Mucosa of descending colon (tissue), 3 donors: ENCODE results near the gene NANOS2. TPM values are rescaled to one million over a fixed set of nuclear protein-coding genes. Genes with fewer than 3 reads are reported as not detected.

Source experiments
- ATAC-seq: fragments of 200-7000 bp; cut with Tn5 transposase; one replicate; pipeline ENCODE4 v1.9.1; 2020; ENCODE audit warnings: mild to moderate bottlenecking, moderate library complexity
- DNase-seq, 3 donors: peaks; one replicate each; pipeline ENCODE4 v3.0.0-alpha.2; 2020
- H3K36me3 ChIP-seq: fragments of 200-600 bp; one replicate; pipeline ENCODE4 v1.8.0; 2021; ENCODE audit warnings: low read depth, mild to moderate bottlenecking
- H3K4me1 ChIP-seq: fragments of 200-600 bp; one replicate; pipeline ENCODE4 v1.8.0; 2021; ENCODE audit warnings: low read depth, mild to moderate bottlenecking
- H3K4me3 ChIP-seq: fragments of 200-600 bp; one replicate; pipeline ENCODE4 v1.8.0; 2021; ENCODE audit warnings: mild to moderate bottlenecking
- H3K9me3 ChIP-seq: fragments of 200-600 bp; one replicate; pipeline ENCODE4 v1.8.0; 2021; ENCODE audit warnings: mild to moderate bottlenecking
- intact Hi-C, 2 donors: fragments of 100-400 bp; cut with DNase I in 1 of 2; cut with micrococcal nuclease in 1 of 2; formaldehyde crosslinking; loops; one replicate each; pipeline versions ENCODE4 v1.11.0 to v1.11.1; 2022; cut with DNase I, micrococcal nuclease
- total RNA-seq, 3 donors: library from RNA; stranded (reverse); fragmentation: NEBNext Ultra II Directional in 2 of 3; extraction: Animal tissue kit (Norgen Biotek cat#: 25700) in 2 of 3; gene quantifications; one replicate each; pipeline versions ENCODE4 v1.2.1 to v1.2.4, GENCODE V29; 2021 to 2023
- TF ChIP-seq, protein P1 (sequence below): fragments of 200-600 bp; IDR thresholded peaks from one replicate; pipeline ENCODE4 v1.8.0; 2022; ENCODE audit warnings: antibody characterized with exemption, mild to moderate bottlenecking
- donor health status: DM: no; HTN: no; CAD: no; lungs with moderate emphysema.
- donor health status: DM: no; HTN: no; CAD: no.
- donor health status: DM: no; HTN: yes; CAD: no.

Gene NANOS2
- total RNA-seq, 3 donors from 2014 or later, result not detected

DNA sequence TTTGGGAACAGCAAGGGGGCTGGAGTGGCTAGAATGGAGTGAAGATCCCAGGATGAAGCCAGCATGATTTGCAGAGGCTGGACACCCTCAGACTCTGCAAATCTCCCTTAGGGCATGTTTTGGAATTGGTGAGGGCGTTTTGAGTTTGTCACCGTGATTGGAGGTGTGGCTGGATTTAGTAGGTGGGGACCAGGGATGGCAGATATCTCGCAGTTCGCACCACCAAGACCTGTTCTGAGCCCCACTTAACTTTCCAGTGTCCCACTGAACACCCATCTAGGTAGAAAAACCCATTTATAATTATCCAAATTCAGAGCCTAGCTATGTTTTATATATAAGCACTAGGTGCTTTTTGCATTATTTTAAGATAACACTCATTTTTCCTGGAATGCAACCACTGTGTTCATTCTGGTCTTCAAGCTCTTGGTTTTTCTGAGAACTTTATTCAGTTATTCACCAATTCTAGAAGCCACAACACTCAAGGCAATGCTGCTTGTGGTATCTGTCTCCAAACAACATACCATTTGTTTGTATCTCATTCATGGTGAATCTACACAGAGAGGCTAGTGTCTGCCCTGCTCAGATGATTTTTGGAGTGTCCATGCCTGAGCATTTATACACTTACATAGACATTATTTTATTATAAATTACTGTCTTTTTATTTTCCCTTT, 3.0 kb upstream of the NANOS2 start:
- DNase-seq (no peak), ATAC-seq (no peak)
- Histone ChIP-seq H3K4me3 (no peak overlapping the region), H3K4me1 (no peaks in the 10 kb centered on the region), H3K36me3 (no peaks in the 10 kb centered on the region), H3K9me3 (no peaks in the 10 kb centered on the region)
- TF ChIP-seq, protein P1, sequence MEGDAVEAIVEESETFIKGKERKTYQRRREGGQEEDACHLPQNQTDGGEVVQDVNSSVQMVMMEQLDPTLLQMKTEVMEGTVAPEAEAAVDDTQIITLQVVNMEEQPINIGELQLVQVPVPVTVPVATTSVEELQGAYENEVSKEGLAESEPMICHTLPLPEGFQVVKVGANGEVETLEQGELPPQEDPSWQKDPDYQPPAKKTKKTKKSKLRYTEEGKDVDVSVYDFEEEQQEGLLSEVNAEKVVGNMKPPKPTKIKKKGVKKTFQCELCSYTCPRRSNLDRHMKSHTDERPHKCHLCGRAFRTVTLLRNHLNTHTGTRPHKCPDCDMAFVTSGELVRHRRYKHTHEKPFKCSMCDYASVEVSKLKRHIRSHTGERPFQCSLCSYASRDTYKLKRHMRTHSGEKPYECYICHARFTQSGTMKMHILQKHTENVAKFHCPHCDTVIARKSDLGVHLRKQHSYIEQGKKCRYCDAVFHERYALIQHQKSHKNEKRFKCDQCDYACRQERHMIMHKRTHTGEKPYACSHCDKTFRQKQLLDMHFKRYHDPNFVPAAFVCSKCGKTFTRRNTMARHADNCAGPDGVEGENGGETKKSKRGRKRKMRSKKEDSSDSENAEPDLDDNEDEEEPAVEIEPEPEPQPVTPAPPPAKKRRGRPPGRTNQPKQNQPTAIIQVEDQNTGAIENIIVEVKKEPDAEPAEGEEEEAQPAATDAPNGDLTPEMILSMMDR, result no peak
- intact Hi-C loops, result no loop called here

DNA sequence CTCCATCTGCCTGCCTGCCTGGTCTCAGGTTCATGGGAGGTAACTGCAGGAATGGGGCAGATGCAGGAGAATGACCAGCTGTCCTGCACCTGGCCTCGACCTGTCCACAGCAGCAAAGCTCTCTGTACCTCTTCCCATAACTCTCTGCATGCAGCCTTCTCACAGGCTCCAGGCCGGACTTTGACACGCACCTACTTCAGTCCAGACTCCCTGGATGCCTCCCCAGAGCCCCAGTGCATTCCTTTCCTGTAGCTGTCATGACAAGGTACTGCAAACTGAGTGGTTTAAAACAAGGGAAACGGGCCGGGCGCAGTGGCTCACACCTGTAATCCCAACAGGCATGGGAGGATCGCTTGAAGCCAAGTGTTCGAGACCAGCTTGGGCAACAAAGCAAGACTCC, 3.3 kb downstream of the NANOS2 start:
- Histone ChIP-seq H3K4me1 (no peaks in the 10 kb centered on the region), H3K9me3 (no peaks in the 10 kb centered on the region), H3K36me3 (no peaks in the 10 kb centered on the region), H3K4me3 (no peak overlapping the region)
- TF ChIP-seq, protein P1, result no peak
- no peak for ATAC-seq
- DNase-seq, result no peak
- intact Hi-C loops, result no loop called here

DNA sequence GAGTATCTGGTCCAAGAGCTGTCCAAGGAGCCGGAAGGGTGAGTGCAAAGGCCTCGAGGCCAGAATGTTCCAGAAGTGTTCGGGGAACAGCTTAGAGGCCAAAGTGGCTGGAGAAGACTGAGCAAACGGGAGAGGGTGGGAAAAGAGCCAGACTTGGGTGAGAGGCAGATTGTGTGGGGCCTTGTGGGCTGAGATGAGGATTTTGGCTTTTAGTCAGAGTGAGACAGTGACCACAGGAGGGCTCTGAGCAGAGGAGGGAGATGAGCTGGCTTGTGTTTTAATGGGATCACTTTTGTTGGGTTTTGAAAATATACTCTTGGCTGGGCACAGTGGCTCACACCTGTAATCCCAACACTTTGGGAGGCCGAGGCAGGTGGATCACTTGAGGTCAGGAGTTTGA, 5.6 kb downstream of the NANOS2 start:
- intact Hi-C loops, result no loop called here
- Histone ChIP-seq H3K9me3 (no peaks in the 10 kb centered on the region), H3K36me3 (no peaks in the 10 kb centered on the region), H3K4me1 (no peaks in the 10 kb centered on the region), H3K4me3 (no peak overlapping the region)
- ATAC-seq (no peak), DNase-seq (no peak)
- TF ChIP-seq, protein P1, result no peak

DNA sequence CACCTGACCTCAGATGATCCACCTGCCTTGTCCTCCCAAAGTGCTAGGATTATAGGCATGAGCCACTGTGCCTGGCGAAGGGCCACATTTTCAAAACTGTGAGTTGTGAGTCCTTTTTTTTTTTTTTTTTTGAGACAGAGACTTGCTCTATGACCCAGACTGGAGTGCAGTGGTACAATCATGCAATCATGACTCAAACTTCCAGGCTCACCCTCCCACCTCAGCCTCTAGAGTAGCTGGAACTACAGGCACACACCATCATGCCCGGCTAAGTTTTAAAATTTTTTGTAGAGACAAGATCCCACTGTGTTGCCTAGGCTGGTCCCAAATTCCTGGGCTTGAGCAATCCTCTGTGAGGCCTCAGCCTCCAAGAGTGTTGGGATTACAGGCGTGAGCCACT, 8.4 kb downstream of the NANOS2 start:
- H3K9me3 ChIP-seq, result no peaks in the 10 kb centered on the region
- no peak for ATAC-seq
- H3K36me3 ChIP-seq, result no peaks in the 10 kb centered on the region
- intact Hi-C loops, result no loop called here
- no peak for DNase-seq
- H3K4me3 ChIP-seq, result no peak overlapping the region
- peaks cover 17% of the 10 kb centered on the region for H3K4me1 ChIP-seq
- TF ChIP-seq, protein P1, result no peak

DNA sequence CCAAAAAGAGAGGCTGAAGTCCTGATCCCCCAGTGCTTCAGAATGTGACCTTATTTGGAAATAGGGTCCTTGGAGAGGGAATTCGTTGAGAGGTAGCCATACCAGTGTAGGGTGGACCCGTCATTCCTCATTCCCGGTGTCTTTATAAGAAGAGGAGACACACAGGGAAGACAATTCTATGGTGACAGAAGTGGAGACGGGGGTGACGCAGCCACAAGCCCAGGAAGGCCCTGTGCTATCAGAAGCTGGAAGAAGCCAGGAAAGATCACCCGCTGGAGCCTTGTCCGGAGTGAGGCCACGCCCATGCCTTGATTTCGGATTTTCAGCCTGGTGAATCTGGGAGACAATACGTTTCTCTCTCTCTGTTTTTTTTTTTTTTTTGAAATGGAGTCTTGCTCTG, 9.6 kb downstream of the NANOS2 start:
- intact Hi-C loops, result no loop called here
- Histone ChIP-seq H3K9me3 (no peaks in the 10 kb centered on the region), H3K36me3 (no peaks in the 10 kb centered on the region), H3K4me1 (peaks cover 23% of the 10 kb centered on the region), H3K4me3 (no peak overlapping the region)
- TF ChIP-seq, protein P1, result no peak
- DNase-seq, result no peak
- no peak for ATAC-seq
